GM19395 (cell line): Measurements from ENCODE around the gene CDCA5.

Experiments
- ATAC-seq: cut with Tn5 transposase; IDR thresholded peaks from one replicate; pipeline ENCODE4 v1.9.1; 2021; ENCODE audit warnings: mild to moderate bottlenecking, moderate library complexity; ENCODE audit not compliant: unreplicated experiment

The CDCA5 gene

DNA sequence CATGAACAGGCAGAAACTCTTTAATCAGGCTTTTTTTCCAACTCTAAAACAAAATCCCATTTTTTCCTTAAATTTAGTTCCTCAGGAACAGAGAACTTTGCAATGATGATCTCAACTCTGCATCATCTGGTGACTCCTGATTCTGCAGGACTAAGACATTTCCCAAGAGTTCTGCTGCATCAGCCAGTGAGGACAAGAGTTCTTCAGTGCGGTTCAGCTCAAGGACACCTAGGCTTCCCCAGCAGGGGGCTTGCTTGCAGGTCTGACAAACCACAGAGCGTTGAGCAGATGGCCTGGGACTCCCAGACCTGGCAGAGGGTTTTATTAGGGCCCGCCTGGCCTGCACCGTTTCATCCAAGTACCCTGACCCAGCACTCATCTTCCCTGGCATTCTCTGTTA lies 6.4 kb downstream of the CDCA5 start:
- no peak for ATAC-seq

DNA sequence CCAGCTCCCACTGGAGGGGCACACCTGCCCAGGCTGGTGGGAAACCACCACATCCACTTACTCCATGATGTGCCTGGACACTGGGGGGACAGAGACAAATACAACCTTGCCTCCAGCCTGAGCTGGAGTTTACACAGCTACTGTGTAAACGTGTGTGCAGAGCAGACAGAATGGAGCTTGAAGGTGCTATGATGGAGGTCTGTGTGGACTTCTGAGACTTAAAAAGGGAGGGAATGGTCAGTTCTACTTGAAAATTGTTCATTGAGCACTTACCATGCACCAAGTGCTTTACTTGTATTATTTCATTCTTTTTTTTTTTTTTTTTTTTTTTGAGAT lies 11.2 kb downstream of the CDCA5 start:
- no peak for ATAC-seq

DNA sequence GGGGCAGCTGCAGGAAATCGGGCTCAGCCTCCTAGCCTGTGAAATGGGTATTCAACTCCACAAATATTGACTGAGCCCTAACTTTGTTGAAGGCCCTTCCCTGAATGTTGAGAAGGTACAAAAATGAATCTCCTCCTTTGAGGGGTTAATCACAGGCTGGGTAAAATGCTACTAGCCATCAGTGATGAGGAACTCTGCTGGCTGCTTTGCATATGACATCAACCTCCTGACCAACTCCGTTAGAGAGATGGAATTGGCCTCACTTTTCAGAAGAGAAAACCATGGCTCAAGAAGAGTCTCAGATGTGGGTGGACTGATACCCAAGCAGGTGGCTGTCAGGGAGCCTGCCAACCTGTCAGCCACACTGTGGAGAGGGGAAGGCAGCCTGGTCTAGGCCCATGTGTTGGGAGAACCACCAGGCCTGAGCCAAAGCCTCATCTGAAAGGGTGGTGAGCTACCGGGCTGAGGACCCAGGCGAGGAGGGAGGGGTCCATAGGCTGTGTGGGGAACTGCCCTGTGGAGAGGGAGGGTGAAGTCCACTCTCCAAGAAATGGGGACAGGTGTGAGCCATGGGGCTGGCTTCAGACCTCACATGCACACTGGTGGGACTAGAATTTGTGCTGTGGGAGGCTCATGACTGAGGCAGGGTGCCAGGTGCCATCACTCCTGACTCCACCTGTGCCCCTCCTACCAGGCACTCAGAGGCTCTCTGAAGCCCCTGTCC lies 11.8 kb downstream of the CDCA5 start:
- no peak for ATAC-seq

DNA sequence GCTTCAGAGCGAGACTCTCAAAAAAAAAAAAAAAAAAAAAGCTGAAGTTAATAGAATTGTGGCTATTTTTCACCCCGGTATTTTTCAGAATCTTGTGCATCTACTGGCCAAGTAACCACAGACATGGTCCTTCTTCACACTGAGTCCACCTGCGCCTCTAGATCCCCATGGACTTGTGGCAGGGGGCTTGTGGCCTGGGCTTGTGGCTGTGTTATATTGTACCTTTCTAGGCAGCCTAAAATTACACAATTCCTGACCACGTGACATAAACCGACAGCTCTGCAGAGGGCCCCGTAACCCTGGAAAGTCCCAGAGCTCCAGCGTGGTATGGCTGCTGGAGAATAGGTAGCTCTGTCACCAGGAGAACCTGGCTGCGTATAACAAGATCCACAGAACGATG lies 14.6 kb downstream of the CDCA5 start:
- no peak for ATAC-seq

DNA sequence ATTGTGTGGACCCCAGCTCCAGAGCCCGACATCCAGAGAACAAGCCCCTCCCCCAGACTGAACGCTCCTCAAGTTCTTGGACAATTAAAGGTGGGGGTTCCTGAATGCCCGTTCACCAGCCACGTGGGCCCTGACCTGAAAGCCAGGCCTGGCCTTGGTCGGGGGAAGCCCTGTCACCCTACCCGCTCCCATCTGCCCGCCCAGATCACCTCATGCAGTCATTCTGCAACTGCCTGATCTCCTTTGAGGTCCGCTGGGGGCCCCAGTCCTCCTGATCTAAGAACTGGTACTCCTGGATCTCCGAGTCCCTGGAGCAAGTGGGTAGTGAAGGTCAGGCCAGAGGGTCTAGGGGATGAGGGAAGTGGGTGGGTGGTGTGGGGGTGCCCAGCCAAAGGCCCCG lies 16.4 kb downstream of the CDCA5 start:
- ATAC-seq = no peak

- ATAC-seq = no peak
These were observed 17.0 kb downstream of the CDCA5 start for GRCh38 chr11:65066805-65067291.

DNA sequence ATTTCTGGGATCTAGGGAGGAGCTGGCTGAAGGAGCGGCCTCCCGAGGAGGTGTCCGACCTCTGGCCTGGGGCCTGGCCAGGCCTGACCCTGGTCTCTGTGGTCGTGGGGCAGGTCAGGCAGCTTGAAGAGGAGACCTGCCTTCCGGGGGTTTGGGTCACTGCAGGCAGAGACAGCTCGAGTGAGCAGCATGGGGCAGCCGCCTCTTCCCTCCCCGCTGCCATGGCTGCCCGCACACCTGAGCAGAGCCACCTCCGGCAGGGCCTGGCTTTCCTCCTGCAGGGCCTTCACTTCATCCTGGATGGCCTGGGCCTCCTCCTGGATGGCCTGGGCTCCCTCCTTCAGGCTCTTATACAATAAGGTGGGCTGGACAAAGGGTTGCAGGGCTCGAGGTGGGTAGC lies 17.5 kb downstream of the CDCA5 start:
- ATAC-seq = no peak

DNA sequence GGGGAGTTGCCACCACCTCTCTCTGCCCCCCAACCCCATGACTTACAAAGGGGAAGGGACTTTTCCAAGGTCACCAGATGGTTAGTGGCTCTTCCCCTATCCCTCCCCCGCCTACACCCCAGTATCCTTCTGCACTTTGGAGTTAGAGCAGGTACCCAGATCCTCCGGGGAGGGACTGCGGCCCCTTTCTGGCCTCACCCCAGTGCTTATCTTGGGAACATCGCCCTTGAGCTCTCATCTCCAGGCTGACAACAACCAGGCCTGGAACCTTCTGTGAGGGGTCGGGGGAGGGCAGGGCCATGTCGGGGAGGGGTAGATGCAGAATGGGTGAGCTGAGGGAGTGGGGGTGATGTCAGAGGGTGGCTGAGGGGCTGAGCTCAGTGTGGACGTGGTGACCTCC lies 18.0 kb downstream of the CDCA5 start:
- no peak for ATAC-seq

- no peak for ATAC-seq
These were observed 19.0 kb downstream of the CDCA5 start for GRCh38 chr11:65064847-65065240.

DNA sequence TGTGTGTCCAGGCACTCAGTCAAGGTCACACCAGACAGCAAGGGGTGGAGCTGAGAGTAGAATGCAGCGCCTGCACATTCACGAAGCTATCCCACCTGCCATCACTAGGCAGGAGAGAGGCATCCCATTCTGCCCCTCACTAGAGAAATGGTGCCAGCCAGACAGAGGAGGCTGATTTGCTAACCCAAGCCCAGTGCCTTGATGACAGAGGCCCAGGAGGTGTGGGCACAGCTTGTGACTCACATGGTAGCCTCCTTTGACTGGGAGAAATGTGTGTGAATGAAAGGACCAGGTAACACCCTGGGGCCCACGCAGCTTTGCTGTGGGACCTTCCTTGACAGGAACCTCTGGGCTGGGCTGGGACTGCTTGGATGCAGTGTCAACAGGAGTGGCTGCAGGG lies 20.3 kb downstream of the CDCA5 start:
- ATAC-seq = no peak

GRCh38 chr11:65060913-65061408 lies 22.9 kb downstream of the CDCA5 start:
- no peak for ATAC-seq

DNA sequence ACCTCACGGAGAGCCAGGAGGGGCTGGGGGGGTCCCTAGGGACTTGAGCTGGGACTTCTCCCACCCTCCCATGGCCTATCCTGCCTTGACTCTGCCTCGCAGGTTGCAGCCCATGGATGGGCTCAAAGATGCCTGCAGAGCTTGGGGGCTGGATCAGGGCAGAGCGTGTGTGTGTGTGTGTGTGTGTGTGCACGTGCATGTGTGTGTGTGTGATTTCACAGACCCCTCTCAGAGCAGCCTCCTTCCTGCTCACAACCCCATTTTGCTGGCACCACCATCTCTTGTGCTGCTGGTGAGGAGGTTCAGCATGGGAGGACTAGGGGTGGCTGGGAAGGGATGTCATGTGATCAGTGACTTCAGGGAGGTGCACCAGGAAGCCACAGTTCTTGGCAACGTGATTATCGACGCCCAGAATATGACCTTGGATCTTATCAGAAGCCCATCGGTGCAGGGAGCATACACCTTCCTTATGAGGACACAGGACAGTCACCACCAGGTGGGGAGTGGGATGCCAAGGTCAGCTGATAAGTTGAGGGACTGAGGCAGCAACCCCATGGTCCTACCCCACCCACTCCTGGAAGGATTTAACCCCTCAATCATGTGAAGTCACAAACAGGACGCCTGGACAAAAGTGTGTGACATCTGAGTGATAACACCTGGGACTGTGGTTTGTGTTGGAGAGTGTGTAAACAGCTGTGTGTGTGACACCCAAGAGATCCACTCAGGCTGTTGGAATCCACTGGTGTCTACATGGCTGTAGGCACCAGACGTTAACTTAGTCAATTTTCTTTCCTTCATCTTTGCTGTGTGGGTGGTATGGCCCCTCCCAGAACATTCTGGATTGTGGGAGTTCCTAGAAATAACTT lies 23.6 kb downstream of the CDCA5 start:
- no peak for ATAC-seq

- no peak for ATAC-seq
These were observed 24.3 kb downstream of the CDCA5 start for GRCh38 chr11:65059523-65059922.

DNA sequence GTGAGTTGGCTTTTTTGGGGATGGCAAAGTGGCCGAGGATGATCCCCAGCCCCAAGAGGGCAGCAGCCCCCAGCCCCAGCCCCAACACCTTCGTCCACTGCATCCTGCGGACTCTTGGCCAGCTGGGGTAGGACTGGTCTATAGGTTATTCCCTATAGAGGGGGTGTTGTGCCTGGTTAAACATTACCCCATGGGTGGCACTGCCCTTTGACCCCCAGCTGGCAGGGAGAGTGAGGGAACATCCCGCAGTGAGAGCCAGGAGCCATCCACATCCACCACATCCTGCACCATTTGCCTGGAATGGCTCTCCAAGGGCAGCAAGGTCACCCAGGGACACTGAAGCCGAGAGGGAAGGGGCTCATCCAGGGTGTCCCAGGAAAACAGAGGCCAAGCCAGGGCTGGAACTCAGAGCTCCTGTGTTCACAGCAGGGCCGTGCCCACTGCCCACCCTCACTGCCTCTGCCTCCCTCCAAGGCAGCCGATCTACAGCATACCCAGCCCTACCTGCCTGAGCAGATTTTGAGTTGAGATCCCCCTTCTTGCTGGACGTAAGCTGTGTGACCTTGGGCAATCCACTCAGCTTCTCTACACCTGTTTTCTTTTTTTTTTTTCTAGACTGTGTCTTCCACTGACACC lies 25.3 kb downstream of the CDCA5 start, which contains the start of gene NAALADL1:
NAALADL1 (minus strand) TSS at position 135 of the 636 bp plus-strand sequence; CDS start at position 103, 32 bp downstream.
- no peak for ATAC-seq

GRCh38 chr11:65058012-65058411 lies 25.8 kb downstream of the CDCA5 start:
- no peak for ATAC-seq

DNA sequence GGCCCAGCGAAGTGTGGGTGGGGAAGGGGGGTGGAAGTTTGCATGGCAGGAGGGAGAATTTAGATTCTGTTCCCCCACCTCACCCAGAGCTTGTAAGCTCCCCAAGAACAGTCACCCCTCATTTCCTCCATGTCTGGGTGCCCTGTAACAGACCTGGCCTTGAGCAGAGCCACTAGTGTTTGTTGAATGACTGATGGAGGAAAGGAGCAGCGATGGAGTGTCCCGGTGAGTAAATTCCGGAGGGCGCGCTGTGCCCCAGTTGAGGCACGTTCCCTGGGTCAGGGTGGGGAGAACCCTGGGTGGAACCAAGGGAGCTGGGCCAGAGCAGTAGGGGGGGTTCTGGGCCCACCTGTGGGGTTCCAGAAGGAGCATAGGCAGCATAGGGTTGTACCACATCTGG lies 26.3 kb downstream of the CDCA5 start:
- ATAC-seq = no peak

DNA sequence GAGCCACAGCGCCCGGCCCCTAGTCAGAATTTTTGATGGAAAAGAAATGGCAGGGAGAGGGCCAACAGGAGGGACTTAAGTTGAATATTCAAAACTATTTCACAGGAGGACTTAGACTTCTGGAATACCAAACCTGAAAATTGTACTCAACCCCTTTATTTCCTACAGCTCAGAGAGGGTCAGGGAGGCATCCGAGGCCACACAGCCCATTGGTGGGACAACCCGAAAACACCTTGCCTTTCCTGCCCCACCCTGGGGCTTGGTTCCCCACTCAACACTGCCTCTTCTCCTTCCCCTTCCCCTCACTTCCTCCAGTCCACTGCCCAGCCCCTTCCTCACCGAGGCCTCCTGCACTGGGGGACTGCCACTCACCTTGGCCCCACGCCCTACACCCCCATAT lies 26.8 kb downstream of the CDCA5 start:
- ATAC-seq = no peak

GRCh38 chr11:65055538-65055937 lies 28.3 kb downstream of the CDCA5 start:
- no peak for ATAC-seq

DNA sequence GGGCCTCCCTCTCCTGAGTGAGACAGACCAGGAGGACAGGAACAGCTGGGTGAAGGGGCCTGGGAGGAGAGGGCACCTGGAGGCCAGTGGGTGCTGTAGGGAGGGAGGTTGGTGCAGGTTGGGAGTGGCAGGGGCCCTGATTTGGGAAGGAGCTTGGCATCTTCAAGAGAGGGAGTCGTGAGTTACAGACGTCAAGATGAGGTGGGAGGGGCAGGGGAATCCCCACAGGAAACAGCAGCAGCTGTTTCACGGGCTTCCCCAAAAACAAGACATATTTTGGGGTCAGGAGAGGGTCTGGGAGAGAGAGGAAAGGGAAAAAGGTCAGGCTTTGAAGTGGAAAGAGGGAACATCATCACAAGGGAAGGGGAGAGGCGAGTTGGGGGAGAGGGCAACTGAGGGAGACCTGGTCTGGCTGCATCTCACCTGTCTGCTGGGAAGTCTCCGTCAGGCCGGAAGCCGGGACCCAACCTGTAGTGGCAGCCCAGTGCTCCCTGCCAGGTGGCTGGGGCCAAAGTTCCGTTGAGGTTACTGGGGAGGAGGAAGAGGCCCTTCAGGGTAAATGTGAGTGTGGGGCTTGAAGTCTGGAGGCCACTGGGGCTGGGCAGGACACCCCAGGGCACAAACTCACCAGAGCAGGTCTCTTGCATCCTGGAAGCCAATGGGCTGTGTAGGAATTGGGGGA lies 29.9 kb downstream of the CDCA5 start:
- no peak for ATAC-seq

DNA sequence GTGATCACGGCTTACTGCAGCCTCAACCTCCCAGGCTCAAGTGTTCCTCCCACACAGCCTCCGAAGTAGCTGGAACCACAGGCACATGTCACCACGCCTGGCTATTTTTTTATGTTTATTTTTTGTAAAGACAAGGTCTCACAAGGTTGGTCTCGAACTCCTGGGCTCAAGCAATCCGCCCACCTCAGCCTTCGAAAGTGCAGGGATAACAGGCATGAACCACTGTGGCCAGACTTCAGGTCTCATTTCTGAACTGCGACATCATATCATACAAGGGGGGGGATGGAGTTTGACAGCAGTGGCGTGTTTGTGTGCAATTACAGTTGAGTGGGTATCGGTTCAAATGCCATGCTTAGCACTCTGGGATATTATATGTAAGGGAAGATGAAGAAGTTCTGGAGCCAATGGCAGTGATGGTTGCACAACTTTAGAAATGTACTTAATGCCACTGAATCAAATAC lies 32.4 kb downstream of the CDCA5 start:
- no peak for ATAC-seq
